Neural progenitor cell (in vitro differentiated cells): Measurements from ENCODE around the gene CATSPER4. TPM values are rescaled to one million over a fixed set of nuclear protein-coding genes. Genes with fewer than 3 reads are reported as not detected.

Source experiments
- DNase-seq: peaks from one replicate; pipeline ENCODE4 v3.0.0-alpha.2; 2016; ENCODE audit warnings: low spot score
- H2AFZ ChIP-seq: fragments of 200-600 bp; sonication (generic); replicated peaks from 2 replicates; pipeline ENCODE4 v1.6.1; 2016; ENCODE audit warnings: antibody characterized with exemption
- H3F3A ChIP-seq: fragments of 200-600 bp; sonication (generic); 2 replicates; pipeline ENCODE4 v1.6.1; 2016; ENCODE audit warnings: antibody characterized with exemption, low read depth
- H3K27ac ChIP-seq: fragments of 200-600 bp; sonication (generic); 2 replicates; pipeline ENCODE4 v1.5.1; 2016; ENCODE audit warnings: mild to moderate bottlenecking
- H3K27me3 ChIP-seq: fragments of 200-600 bp; sonication (generic); 2 replicates; pipeline ENCODE4 v1.6.1; 2016; ENCODE audit warnings: mild to moderate bottlenecking, moderate library complexity
- H3K36me3 ChIP-seq: fragments of 200-600 bp; sonication (generic); 2 replicates; pipeline ENCODE4 v1.5.1; 2016
- H3K4me1 ChIP-seq: fragments of 200-600 bp; sonication (generic); 2 replicates; pipeline ENCODE4 v1.6.1; 2016; ENCODE audit warnings: mixed run types
- H3K4me2 ChIP-seq: fragments of 200-600 bp; sonication (generic); 2 replicates; pipeline ENCODE4 v1.6.1; 2016
- H3K4me3 ChIP-seq: fragments of 200-600 bp; sonication (generic); 2 replicates; pipeline ENCODE4 v1.5.1; 2016
- H3K79me2 ChIP-seq: fragments of 200-600 bp; sonication (generic); 2 replicates; pipeline ENCODE4 v1.6.1; 2016; ENCODE audit warnings: low read depth
- H3K9ac ChIP-seq: fragments of 200-600 bp; sonication (generic); 2 replicates; pipeline ENCODE4 v1.6.1; 2016
- H3K9me3 ChIP-seq: fragments of 200-600 bp; sonication (generic); 2 replicates; pipeline ENCODE4 v1.5.1; 2016; ENCODE audit warnings: low read depth
- H4K20me1 ChIP-seq: fragments of 200-600 bp; sonication (generic); 2 replicates; pipeline ENCODE4 v1.6.1; 2016; ENCODE audit warnings: low read depth
- H3K27ac Mint-ChIP-seq: 3 replicates; pipeline ENCODE4 v1.8.0; 2021; ENCODE audit warnings: mixed read lengths
- H3K27me3 Mint-ChIP-seq: 2 replicates; pipeline ENCODE4 v1.8.0; 2022; ENCODE audit warnings: low read depth, mild to moderate bottlenecking, inconsistent platforms, moderate library complexity, mixed read lengths; ENCODE audit not compliant: insufficient read depth
- H3K36me3 Mint-ChIP-seq: 3 replicates; pipeline ENCODE4 v1.8.0; 2021; ENCODE audit warnings: mixed read lengths
- H3K4me1 Mint-ChIP-seq: 3 replicates; pipeline ENCODE4 v1.8.0; 2021; ENCODE audit warnings: mixed read lengths
- H3K4me3 Mint-ChIP-seq: 3 replicates; pipeline ENCODE4 v1.8.0; 2021; ENCODE audit warnings: mild to moderate bottlenecking, moderate library complexity, mixed read lengths
- H3K9me3 Mint-ChIP-seq: 3 replicates; pipeline ENCODE4 v1.8.0; 2020; ENCODE audit warnings: mixed read lengths
- EZH2 ChIP-seq: fragments of 200-600 bp; sonication (generic); IDR thresholded peaks from 2 replicates; pipeline ENCODE4 v1.6.1; 2017; ENCODE audit warnings: antibody characterized with exemption, mild to moderate bottlenecking, moderate library complexity
- EZH2phosphoT487 ChIP-seq: fragments of 200-600 bp; sonication (generic); IDR thresholded peaks from 2 replicates; pipeline ENCODE4 v1.6.1; 2017; ENCODE audit warnings: antibody characterized with exemption
- total RNA-seq: library from RNA; depleted of rRNA; stranded (reverse); fragments of >200 nt; gene quantifications from 2 replicates; pipeline ENCODE4 v1.2.3, GENCODE V29; 2015; ENCODE audit warnings: low replicate concordance
- TF ChIP-seq, protein P1 (sequence below): fragments of 200-600 bp; sonication (generic); IDR thresholded peaks from 2 replicates; pipeline ENCODE4 v1.5.1; 2017; ENCODE audit warnings: antibody characterized with exemption, mild to moderate bottlenecking

The CATSPER4 gene
- total RNA-seq, 1 donor from 2014 or later, result not detected

DNA sequence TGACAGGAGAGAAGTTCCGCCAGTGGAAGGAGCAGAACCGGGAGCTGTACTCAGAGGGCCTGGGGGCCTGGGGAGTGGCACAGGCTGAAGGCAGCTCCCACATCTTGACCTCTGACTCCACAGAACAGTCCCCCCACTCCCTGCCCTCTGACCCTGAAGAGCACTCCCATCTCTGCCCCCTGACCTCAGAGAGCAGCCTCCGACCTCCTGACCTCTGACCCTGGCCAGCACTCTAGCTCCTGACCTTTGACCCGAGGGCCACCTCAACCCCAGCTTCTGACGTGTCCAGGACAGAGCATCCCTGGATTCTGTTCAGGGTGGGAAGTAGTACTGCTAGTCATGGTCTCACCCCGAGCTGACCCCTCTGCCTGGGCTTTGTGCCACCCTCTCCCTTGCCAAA is 1.1 kb upstream of the CATSPER4 start:
- Histone ChIP-seq H3F3A (no peaks in the 10 kb centered on the region), H3K4me1 (peaks cover 4% of the 10 kb centered on the region), H4K20me1 (no peaks in the 10 kb centered on the region), H3K36me3 (no peaks in the 10 kb centered on the region), H3K9me3 (no peaks in the 10 kb centered on the region), H3K9ac (no peak overlapping the region), H3K27ac (no peak overlapping the region), H3K4me2 (no peak overlapping the region), H3K4me3 (no peak overlapping the region), H2AFZ (no peak overlapping the region), H3K27me3 (no peaks in the 10 kb centered on the region), H3K79me2 (no peaks in the 10 kb centered on the region)
- no peak for DNase-seq
- H3K27ac Mint-ChIP-seq, result peak overlapping the region; percentile 62
- H3K4me1 Mint-ChIP-seq, result peaks cover 17% of the 10 kb centered on the region
- H3K27me3 Mint-ChIP-seq, result peaks cover 11% of the 10 kb centered on the region
- peaks cover 4% of the 10 kb centered on the region for H3K9me3 Mint-ChIP-seq
- H3K4me3 Mint-ChIP-seq, result no peak overlapping the region
- H3K36me3 Mint-ChIP-seq, result no peaks in the 10 kb centered on the region
- TF ChIP-seq, protein P1, sequence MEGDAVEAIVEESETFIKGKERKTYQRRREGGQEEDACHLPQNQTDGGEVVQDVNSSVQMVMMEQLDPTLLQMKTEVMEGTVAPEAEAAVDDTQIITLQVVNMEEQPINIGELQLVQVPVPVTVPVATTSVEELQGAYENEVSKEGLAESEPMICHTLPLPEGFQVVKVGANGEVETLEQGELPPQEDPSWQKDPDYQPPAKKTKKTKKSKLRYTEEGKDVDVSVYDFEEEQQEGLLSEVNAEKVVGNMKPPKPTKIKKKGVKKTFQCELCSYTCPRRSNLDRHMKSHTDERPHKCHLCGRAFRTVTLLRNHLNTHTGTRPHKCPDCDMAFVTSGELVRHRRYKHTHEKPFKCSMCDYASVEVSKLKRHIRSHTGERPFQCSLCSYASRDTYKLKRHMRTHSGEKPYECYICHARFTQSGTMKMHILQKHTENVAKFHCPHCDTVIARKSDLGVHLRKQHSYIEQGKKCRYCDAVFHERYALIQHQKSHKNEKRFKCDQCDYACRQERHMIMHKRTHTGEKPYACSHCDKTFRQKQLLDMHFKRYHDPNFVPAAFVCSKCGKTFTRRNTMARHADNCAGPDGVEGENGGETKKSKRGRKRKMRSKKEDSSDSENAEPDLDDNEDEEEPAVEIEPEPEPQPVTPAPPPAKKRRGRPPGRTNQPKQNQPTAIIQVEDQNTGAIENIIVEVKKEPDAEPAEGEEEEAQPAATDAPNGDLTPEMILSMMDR, result no peak
- no peak for TF ChIP-seq EZH2phosphoT487
- no peak for TF ChIP-seq EZH2

GRCh38 chr1:26189751-26190275 is 589 bp upstream of the CATSPER4 start:
- Mint-ChIP-seq H3K4me1 (peaks cover 17% of the 10 kb centered on the region), H3K9me3 (peaks cover 4% of the 10 kb centered on the region), H3K4me3 (no peak overlapping the region), H3K36me3 (no peaks in the 10 kb centered on the region), H3K27ac (peak overlapping the region; percentile 62), H3K27me3 (peaks cover 11% of the 10 kb centered on the region)
- no peak overlapping the region for H3K4me2 ChIP-seq
- no peak for DNase-seq
- no peak overlapping the region for H3K9ac ChIP-seq
- no peak overlapping the region for H3K27ac ChIP-seq
- no peak overlapping the region for H3K4me3 ChIP-seq
- no peak overlapping the region for H2AFZ ChIP-seq
- H3K36me3 ChIP-seq, result no peaks in the 10 kb centered on the region
- no peaks in the 10 kb centered on the region for H3K79me2 ChIP-seq
- H4K20me1 ChIP-seq, result no peaks in the 10 kb centered on the region
- TF ChIP-seq EZH2phosphoT487 (no peak), EZH2 (no peak)
- TF ChIP-seq, protein P1, result no peak
- no peaks in the 10 kb centered on the region for H3F3A ChIP-seq
- peaks cover 4% of the 10 kb centered on the region for H3K4me1 ChIP-seq
- H3K27me3 ChIP-seq, result no peaks in the 10 kb centered on the region
- no peaks in the 10 kb centered on the region for H3K9me3 ChIP-seq

GRCh38 chr1:26191739-26192138 is 1.3 kb downstream of the CATSPER4 start:
- Histone ChIP-seq H3K27ac (no peak overlapping the region), H3K4me2 (no peak overlapping the region), H3K4me3 (no peak overlapping the region), H3F3A (no peaks in the 10 kb centered on the region), H3K79me2 (no peaks in the 10 kb centered on the region), H2AFZ (no peak overlapping the region), H3K4me1 (peaks cover 4% of the 10 kb centered on the region), H3K9ac (no peak overlapping the region), H3K36me3 (no peaks in the 10 kb centered on the region), H4K20me1 (no peaks in the 10 kb centered on the region), H3K9me3 (no peaks in the 10 kb centered on the region), H3K27me3 (no peaks in the 10 kb centered on the region)
- no peak for DNase-seq
- no peaks in the 10 kb centered on the region for H3K36me3 Mint-ChIP-seq
- peaks cover 8% of the 10 kb centered on the region for H3K27me3 Mint-ChIP-seq
- TF ChIP-seq EZH2, result no peak
- no peak for TF ChIP-seq EZH2phosphoT487
- TF ChIP-seq, protein P1, result no peak
- no peak overlapping the region for H3K4me3 Mint-ChIP-seq
- peaks cover 17% of the 10 kb centered on the region for H3K4me1 Mint-ChIP-seq
- H3K9me3 Mint-ChIP-seq, result peaks cover 4% of the 10 kb centered on the region
- H3K27ac Mint-ChIP-seq, result no peak overlapping the region
